GM12873 (cell line): Measurements from ENCODE around the gene SEMA6B.

Experiments used
- TF ChIP-seq, protein P1 (sequence below): IDR thresholded peaks from 2 replicates; pipeline ENCODE4 v1.5.1; 2012; ENCODE audit warnings: low read depth, mild to moderate bottlenecking, moderate library complexity, low read length, control low read depth; ENCODE audit not compliant: insufficient read depth; ENCODE audit errors: missing control alignments

SEMA6B gene

DNA sequence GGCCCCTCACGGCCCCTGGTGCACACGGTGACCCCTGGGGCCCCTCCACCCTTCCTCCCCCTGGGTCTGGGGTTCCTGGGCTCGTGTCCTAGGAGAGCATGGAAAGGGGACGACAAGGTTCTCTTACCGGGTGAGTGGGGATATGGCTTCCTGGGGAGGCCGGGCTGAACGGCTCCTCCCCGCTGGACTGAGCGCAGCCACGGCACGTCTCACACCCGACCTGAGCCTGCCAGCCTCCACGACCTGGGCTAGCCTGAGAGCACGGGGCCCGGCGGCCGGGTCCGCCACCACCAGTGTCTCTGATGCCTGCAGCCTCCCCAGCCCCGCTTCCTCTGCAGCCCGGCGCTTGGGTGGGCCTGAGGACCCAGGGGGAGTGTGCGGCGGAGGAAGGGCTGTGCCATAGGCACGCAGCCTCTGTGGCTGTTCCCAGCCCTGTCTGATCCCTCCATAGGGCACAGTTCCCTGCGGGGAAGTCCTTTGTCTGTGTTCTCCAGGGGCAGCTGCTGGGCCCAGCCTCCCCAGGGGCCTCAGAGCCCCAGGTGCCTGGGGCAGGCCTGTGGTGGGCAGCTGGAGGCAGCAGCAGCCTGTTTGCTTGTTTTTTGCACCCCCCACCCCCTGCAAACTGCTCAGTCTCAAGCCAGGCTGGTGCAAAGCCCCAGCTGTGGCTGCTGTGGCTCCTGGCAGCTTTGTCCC lies 56.2 kb downstream of the SEMA6B start:
- TF ChIP-seq, protein P1, sequence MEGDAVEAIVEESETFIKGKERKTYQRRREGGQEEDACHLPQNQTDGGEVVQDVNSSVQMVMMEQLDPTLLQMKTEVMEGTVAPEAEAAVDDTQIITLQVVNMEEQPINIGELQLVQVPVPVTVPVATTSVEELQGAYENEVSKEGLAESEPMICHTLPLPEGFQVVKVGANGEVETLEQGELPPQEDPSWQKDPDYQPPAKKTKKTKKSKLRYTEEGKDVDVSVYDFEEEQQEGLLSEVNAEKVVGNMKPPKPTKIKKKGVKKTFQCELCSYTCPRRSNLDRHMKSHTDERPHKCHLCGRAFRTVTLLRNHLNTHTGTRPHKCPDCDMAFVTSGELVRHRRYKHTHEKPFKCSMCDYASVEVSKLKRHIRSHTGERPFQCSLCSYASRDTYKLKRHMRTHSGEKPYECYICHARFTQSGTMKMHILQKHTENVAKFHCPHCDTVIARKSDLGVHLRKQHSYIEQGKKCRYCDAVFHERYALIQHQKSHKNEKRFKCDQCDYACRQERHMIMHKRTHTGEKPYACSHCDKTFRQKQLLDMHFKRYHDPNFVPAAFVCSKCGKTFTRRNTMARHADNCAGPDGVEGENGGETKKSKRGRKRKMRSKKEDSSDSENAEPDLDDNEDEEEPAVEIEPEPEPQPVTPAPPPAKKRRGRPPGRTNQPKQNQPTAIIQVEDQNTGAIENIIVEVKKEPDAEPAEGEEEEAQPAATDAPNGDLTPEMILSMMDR = no peak

DNA sequence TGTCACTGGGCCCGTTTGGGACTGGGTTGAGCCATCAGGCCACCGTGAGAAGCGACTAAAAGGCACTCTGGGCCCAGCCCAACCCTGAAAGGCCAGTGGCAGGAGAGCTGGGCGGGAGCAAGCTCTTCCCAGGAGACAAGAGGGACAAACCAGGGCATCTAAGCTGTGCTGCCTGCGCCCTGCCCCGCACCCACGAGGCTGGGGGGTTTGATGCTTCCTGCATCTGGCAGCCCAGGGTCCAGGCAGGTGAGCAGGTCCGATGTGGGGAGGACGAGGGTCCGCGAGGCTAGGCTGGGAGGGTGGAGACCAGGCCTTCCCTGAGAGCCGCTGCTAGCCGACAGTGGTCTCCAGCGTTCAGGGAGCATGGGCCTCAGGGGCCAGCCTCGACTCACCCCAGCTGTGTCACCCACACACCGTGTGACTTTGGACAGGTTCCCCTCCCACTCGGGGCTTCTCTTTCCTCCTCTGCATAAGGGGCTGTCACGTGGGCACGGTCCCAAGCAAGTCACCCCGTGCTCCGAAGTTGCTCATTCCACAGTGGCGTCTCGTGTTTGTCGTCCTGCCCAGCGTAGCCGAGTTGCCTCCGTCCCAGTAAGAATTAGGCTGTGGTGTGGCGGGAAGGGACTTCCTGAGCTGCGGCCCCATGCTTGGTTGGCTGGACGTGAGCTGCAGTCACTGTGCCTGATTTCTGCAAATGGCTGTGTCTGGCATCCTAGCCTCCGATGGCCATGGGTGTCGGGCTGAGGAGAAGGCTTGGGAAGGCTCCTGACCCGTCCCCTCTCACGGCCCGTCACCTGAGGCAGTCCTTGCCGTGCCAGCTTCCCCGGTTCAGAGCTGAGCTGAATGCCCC lies 57.0 kb downstream of the SEMA6B start:
- TF ChIP-seq, protein P1 = no peak

DNA sequence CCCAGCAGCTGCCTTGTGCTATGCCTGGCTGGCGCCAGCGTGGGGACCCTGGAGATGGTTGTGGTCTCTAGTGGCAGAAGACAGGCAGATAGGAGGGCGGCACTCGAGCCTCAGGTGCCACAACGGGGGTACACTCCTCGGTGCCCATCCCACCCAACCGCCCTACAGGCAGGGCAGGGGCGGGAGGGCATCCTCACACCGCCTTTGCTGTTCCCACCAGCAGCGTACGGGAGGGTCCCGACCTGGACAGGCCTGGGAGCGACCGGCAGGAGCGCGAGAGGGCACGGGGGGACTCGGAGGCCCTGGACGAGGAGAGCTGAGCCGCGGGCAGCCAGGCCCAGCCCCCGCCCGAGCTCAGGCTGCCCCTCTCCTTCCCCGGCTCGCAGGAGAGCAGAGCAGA lies 57.8 kb downstream of the SEMA6B start:
- TF ChIP-seq, protein P1 = no peak

DNA sequence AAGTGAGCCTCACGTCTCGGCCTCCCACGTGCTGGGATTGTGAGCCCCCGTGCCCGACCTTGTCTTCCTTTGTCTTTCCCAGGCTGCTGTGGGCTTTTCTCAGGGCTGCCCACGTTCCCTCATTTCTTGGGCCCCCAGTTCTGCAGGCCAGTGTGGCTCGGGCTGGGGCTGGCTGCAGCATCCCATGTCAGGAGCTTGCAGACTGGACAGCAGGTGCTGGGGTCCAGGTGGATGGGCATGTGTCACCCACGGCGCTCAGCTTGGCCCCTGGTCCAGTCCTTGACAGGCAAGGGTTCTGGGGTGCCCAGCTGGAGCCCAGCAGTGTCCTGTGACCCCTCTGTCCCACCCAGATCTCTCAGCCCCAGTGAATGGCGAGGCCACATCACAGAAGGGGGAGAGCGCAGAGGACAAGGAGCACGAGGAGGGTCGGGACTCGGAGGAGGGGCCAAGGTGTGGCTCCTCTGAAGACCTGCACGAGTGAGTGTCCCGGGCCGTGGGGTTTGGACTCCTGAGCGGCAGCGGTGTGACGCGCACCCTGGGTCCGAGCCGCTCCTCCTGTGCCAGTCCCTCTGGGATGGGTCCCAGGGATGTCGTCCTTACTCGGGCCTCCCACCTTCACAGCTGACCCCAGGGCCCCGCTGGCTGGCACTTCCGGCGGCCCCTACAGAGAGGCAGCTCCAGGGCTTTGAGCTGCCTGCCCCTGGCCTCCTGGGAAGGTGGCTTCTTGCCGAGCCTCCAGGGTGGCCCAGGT lies 58.5 kb downstream of the SEMA6B start:
- TF ChIP-seq, protein P1 = no peak

- TF ChIP-seq, protein P1 = no peak
These were observed 59.6 kb downstream of the SEMA6B start for GRCh38 chr19:4499855-4500254.

GRCh38 chr19:4499318-4499717 lies 60.2 kb downstream of the SEMA6B start:
- TF ChIP-seq, protein P1 = no peak

GRCh38 chr19:4498694-4499093 lies 60.8 kb downstream of the SEMA6B start:
- TF ChIP-seq, protein P1 = no peak
